ENCODE measurements around the gene BAIAP2. TPM values are rescaled to one million over a fixed set of nuclear protein-coding genes. Genes with fewer than 3 reads are reported as not detected.
A peak's percentile ranks its signal among the peaks of the same experiment; 100 is the strongest.
"Not testable (repeated sequence)": the region's sequence is repeated elsewhere in the genome, so short reads cannot be mapped to it uniquely, and the experiment has no call there.

BAIAP2 gene
- total RNA-seq, 2 experiments from 2014 or later, result 7.7 to 10.0 TPM

DNA sequence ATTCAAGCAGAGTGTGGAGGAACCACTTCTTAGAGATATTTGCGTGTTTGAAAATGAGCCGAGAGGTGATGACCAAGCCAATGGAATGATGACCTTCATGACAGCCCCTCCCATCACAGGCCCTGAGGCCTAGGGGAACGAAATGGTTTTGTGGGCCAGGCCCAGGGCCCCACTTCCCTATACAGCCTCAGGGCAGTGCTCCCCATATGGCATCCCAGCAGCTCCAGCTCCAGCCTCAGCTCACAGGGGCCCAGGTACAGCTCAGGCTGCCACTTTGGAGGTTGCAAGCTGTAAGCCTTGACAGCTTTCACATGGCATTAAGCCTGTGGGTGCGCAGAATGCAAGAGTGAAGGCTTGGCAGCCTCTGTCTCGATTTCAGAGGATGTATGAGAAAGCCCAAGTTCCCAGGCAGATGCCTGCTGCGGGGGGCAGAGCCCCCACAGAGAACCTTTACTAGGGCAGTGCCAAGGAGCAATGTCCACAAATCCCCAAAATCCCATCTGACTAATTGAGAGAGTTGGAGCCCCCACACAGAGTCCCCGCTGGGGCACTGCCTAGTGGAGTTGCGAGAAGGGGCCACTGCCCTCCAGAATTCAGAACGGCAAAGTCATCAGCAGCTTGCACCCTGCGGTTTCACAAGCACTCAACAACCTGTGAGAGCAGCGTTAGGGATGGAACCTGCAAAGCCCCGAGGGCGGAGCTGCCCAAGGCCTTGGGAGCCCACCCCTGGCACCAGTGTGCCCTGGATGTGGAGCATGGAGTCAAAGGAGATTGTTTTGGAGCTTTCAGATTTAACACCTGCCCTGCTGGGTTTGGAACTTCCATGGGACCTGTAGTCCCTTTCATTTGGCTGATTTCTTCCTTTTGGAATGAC lies 22.1 kb upstream of the BAIAP2 start:
- H3K27ac Mint-ChIP-seq, result no peak overlapping the region
- no peak overlapping the region for H3K4me3 Mint-ChIP-seq
- H3K9me3 Mint-ChIP-seq, result peaks cover 12% of the 10 kb centered on the region
- H3K4me1 Mint-ChIP-seq, result peaks cover 4% of the 10 kb centered on the region
- no peak for DNase-seq
- H3K36me3 Mint-ChIP-seq, result peaks cover 9% of the 10 kb centered on the region
- no peaks in the 10 kb centered on the region for H3K27me3 Mint-ChIP-seq

DNA sequence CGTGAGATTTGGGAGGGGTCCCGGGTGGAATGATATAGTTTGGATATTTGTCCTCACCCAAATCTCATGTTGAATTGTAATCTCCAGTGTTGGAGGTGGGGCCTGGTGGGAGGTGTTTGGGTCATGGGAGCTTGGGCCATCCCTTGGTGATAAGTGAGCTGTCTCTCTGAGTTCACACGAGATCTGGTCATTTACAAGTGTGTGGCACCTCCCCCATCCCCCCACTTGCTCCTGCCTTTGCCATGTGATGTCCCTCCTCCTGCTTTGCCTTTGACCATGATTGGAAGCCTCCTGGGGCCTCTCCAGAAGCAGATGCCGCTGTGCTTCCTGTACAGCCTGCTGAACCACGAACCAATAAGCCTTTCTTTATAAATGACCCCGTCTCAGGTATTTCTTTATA lies 21.3 kb upstream of the BAIAP2 start:
- H3K27ac Mint-ChIP-seq, result no peak overlapping the region
- peaks cover 9% of the 10 kb centered on the region for H3K36me3 Mint-ChIP-seq
- no peaks in the 10 kb centered on the region for H3K27me3 Mint-ChIP-seq
- no peak overlapping the region for H3K4me3 Mint-ChIP-seq
- H3K4me1 Mint-ChIP-seq, result peaks cover 12% of the 10 kb centered on the region
- peaks cover 12% of the 10 kb centered on the region for H3K9me3 Mint-ChIP-seq
- DNase-seq, result no peak

DNA sequence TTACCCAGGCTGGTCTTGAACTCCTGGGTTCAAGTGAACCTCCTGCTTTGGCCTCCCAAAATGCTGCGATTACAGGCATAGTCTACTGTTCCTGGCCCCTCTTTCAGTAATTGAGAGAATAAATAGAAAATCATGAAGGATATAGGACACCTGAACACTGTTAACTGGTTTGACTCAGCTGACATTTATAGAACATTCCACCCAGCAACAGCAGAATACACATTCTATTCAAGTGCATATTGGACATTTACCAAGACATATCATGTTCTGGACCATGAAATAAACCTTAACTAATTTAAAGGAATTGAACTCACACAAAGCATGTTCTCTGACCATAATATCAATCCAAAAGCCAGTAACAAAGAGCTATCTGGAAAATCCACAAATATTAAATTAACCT lies 19.8 kb upstream of the BAIAP2 start:
- no peak overlapping the region for H3K27ac Mint-ChIP-seq

DNA sequence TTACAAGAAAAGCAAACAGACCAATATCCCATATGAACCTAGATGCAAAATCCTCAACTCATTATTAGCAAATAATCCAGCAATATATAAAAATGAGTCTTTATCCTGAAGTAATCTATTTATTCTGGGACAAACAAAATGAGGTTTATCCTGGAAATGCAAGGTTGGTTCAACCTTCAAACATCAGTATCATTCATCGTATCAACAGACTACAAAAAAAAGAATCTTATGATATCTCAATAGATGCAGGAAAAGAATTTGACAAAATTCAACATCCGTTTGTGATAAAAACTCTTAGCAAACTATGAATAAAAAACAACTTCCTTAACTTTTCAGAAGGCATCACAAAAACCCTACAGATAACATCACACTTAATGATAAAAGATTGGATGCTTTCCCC lies 18.4 kb upstream of the BAIAP2 start:
- H3K9me3 Mint-ChIP-seq, result peaks cover 7% of the 10 kb centered on the region
- H3K4me3 Mint-ChIP-seq, result no peak overlapping the region
- DNase-seq, result no peak
- H3K27ac Mint-ChIP-seq, result no peak overlapping the region
- H3K36me3 Mint-ChIP-seq, result peaks cover 8% of the 10 kb centered on the region
- no peaks in the 10 kb centered on the region for H3K27me3 Mint-ChIP-seq
- H3K4me1 Mint-ChIP-seq, result peaks cover 13% of the 10 kb centered on the region

More for the DNA sequence above, 19.8 kb upstream of the BAIAP2 start:
- H3K36me3 Mint-ChIP-seq, result peaks cover 9% of the 10 kb centered on the region
- DNase-seq, result no peak
- H3K4me3 Mint-ChIP-seq, result no peak overlapping the region
- H3K4me1 Mint-ChIP-seq, result peaks cover 13% of the 10 kb centered on the region
- H3K9me3 Mint-ChIP-seq, result peaks cover 12% of the 10 kb centered on the region
- no peaks in the 10 kb centered on the region for H3K27me3 Mint-ChIP-seq

DNA sequence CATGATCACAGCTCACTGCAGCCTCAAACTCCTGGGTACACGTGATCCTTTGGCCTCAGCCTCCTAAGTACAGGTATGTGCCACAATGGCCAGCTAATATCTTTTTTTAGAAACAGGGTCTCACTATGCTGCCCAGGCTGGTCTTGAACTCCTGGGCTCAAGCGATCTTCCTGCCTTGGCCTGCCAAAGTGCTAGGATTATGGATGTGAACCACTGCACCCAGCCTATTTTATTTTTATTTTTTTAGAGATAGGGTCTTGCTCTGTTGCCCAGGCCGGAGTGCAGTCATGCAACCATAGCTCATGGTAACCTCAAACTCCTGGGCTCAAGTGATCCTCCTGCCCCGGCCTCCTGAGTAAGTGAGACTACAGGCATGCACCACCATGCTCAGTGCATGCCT lies 17.6 kb upstream of the BAIAP2 start:
- not testable (repeated sequence) for H3K36me3 Mint-ChIP-seq, H3K9me3 Mint-ChIP-seq, H3K27me3 Mint-ChIP-seq, DNase-seq
- H3K27ac Mint-ChIP-seq, result peak overlapping the region; percentile 88
- peak overlapping the region; percentile 76 for H3K4me3 Mint-ChIP-seq
- peaks cover 13% of the 10 kb centered on the region for H3K4me1 Mint-ChIP-seq

DNA sequence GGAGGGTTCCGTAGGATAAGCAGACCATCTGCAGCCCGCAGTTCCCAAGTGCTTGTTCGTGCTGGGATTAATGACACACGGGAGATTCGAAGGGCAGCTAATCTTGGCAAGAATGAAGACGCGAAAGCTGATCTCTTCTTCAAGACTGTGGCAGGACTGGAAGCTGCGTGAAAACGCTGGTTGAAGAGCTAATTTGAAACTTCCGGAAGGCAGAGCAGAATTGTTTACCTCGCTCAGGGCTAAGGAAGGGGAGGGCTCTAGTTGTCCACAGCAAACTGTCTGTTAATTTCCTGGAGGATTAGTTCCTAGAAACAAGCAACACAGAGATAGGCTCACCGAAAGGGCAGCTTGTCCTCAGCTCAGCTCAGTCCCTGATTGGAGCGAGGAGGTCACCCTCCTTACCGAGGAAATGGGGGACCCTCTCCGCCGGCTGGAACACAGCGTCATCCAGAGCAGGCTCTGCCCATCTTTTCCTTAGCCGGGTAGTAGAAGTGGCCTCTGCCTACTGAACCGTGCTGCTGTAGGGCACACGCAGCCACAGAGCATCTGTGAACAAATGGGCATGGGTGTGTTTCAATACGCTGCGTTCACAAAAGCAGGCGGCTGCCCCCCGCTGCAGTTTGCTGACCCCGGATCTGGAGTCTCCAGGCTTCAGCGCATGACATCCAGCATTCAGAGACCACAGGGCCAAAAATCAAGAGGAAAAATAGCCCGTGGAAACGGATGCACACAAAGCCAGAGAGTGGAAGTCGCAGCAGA lies 16.7 kb upstream of the BAIAP2 start:
- Mint-ChIP-seq H3K4me1 (peaks cover 13% of the 10 kb centered on the region), H3K9me3 (peaks cover 4% of the 10 kb centered on the region), H3K36me3 (peaks cover 8% of the 10 kb centered on the region), H3K27me3 (no peaks in the 10 kb centered on the region), H3K27ac (peak overlapping the region; percentile 88), H3K4me3 (peak overlapping the region; percentile 76)
- DNase-seq, result peak; percentile 38

DNA sequence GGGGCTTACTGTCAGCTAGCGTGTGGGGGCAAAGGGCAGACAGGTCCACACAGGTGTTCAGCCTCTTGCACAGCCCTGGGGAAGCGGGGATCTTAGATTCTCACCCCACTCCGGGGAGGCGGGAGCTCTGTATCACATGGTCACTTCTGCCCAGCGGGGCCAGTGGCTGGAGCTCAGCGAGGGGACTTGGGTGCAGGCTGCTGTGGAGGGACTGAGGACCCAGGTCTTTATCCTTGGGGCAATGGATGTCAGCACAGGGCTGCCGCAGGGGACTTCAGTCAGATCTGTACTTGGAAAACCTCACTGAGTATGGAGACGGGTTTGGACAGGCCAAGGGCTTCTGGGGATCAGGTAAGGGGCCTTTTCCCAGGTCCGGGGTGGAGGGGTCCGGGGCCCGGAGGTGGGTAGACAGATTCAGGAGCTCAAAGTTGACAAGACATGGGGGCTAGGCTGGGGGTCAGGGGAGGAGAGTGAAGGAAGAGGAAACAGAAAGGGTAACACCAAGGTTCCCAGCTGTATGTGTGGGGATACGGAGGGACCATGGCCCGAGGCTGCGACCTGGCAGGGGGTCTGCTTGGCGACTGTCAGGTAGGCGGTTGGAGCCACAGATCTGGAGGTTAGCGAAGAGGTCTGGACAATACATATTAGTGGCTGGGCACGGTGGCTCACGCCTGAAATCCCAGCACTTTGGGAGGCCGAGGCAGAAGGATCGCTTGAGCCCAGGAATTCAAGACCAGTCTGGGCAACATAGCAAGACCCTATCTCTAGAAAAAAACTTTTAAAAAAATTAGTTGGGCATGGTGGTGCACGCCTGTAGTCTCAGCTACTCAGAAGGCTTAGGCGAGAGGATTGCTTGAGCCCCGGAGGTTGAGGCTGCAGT lies 15.1 kb upstream of the BAIAP2 start:
- DNase-seq, result no peak
- no peak overlapping the region for H3K4me3 Mint-ChIP-seq
- H3K27me3 Mint-ChIP-seq, result no peaks in the 10 kb centered on the region
- H3K4me1 Mint-ChIP-seq, result peaks cover 19% of the 10 kb centered on the region
- H3K9me3 Mint-ChIP-seq, result peaks cover 4% of the 10 kb centered on the region
- peaks cover 8% of the 10 kb centered on the region for H3K36me3 Mint-ChIP-seq
- H3K27ac Mint-ChIP-seq, result no peak overlapping the region

DNA sequence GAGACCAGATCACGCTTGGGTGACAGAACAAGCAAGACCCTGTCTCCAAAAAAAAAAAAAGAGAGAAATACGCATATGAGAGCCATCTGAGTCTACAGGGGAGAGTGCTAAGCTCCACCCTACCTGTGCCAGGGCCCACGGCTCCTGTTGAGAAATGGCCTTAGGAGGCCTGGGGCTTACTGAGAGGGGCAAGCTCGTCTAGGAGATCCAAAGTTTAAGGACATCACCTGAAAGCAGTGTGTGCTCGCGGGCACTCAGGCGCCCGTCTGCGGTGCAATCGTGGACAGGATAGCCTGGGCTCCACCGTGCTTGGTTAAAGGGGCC lies 14.5 kb upstream of the BAIAP2 start:
- Mint-ChIP-seq H3K27ac (no peak overlapping the region), H3K27me3 (no peaks in the 10 kb centered on the region), H3K9me3 (peaks cover 4% of the 10 kb centered on the region), H3K4me3 (no peak overlapping the region), H3K4me1 (peaks cover 19% of the 10 kb centered on the region), H3K36me3 (peaks cover 8% of the 10 kb centered on the region)
- no peak for DNase-seq

DNA sequence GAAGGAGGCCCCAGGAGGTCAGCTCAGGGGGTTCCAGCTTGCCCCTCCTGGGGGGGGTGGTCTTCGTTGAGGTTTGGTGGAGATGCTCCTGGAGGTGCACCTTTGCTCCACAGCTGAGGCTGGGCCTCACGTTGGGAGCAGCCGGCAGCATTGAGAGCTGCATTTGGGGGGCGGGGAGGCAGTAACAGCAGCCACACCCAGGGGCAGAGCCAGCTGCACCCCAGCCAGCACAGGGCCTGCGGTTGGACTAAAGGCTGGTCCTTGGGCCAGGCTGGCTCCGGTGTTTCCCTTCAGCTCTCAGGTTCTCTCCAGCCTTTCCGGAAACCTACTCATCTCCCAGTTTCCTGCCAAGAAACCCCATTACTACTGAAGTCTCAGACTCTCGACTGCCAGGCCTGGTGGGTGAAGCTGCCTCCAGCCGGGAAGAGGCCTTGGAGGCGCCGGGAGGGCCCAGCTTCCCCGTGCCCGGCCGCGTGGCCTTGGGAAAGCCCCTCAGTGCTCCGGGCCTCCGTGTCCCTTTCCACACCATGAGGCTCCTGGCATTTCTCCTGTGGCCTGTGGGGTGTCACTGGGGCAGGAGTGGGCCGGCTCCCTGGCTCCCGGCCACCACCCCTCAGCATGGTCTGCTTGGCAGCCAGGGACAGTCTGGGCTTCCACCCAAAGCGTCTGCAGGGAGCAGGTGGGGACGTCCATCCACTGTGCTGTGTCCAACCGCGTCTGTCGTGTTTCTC lies 14.0 kb upstream of the BAIAP2 start:
- H3K27me3 Mint-ChIP-seq, result no peaks in the 10 kb centered on the region
- H3K4me3 Mint-ChIP-seq, result no peak overlapping the region
- peaks cover 19% of the 10 kb centered on the region for H3K4me1 Mint-ChIP-seq
- no peak overlapping the region for H3K27ac Mint-ChIP-seq
- DNase-seq, result no peak
- H3K36me3 Mint-ChIP-seq, result peaks cover 8% of the 10 kb centered on the region
- H3K9me3 Mint-ChIP-seq, result peaks cover 4% of the 10 kb centered on the region

DNA sequence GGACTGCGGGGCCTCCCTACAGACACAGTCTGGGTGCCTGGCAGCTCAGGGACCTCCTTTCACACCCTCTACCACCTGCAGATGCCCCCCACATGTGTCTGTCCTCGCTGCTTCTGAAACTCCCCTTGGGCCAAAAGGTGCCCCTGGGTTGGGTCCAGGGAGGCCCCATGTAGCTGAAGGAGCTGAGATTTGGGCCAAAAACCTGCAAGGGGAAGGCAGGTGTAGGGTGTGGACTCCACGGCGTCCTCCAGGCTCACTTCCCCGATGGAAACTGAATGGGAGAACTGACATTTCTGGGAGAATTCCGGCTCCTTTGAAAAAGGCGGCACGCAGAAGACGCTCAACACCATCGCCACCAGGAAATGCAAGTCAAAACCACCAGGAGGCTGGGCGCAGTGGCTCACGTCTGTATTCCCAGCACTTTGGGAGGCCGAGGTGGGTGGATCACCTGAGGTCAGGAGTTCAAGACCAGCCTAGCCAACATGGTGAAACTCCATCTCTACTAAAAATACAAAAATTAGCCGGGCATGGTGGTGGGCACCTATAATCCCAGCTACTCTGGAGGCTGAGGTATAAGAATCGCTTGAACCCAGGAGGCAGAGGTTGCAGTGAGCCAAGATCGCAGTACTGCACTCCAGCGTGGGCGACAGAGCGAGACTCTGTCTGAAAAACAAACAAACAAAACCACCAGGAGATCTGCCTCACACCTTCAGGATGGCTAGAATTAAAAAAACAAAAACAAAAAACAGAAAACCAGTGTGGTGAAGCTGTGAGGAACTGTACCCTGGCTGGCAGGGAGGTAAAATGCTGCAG lies 13.2 kb upstream of the BAIAP2 start:
- Mint-ChIP-seq H3K36me3 (peaks cover 2% of the 10 kb centered on the region), H3K27ac (no peak overlapping the region), H3K4me1 (peaks cover 19% of the 10 kb centered on the region)

DNA sequence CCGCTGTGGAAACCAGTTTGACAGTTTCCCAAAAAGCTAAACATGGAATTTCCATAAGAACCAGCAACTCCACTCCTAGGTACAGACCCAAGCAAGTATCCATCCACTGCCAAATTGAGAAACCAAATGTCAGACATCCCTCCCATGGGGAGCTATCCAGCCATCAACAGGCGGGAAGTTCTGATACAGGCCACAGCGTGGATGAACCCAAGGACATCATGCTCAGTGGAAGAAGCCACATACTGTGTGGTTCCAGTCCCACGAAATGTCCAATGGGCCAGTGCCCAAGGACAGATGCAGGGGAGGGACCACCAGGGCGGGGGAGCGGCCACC lies 12.6 kb upstream of the BAIAP2 start:
- Mint-ChIP-seq H3K27me3 (peaks cover 6% of the 10 kb centered on the region), H3K9me3 (peaks cover 4% of the 10 kb centered on the region), H3K4me1 (peaks cover 19% of the 10 kb centered on the region), H3K4me3 (no peak overlapping the region), H3K27ac (no peak overlapping the region), H3K36me3 (no peaks in the 10 kb centered on the region)
- DNase-seq, result no peak

More for the DNA sequence above, 13.2 kb upstream of the BAIAP2 start:
- Mint-ChIP-seq H3K4me3 (no peak overlapping the region), H3K27me3 (peaks cover under 1% of the 10 kb centered on the region), H3K9me3 (peaks cover 3% of the 10 kb centered on the region)
- no peak for DNase-seq

DNA sequence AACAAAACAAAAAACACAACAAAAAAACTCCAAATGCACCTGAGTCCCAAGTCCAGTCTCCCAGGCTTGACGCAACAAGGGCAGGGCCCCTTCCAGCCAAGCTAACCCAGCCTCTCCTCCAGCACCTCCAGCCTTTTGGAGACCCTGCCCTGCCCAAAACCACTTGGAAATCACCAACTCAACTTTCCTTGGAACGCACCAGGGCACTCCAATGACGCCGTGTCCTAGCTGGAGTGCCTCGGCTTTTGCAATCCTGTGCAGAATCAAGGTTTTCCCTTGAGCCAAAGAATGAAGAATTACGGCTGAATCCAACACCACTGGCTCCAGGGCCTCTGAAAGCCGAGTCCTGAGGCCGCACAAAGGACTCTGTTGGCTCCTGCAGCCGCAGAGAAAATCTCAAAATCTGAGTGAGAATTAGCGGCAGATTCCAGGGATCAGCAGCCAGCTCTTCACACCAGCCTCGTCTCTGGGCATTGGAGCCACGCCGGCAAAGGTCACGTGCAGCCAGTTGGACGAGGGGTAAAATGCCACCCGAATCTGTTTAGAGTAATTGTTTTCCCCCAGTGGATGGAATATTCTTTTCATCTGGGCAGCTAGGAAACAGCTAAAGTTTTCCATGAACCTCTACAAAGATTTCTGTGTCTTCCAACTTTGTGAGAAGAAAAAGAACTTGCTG lies 9.7 kb upstream of the BAIAP2 start:
- no peaks in the 10 kb centered on the region for H3K36me3 Mint-ChIP-seq
- H3K9me3 Mint-ChIP-seq, result peaks cover 4% of the 10 kb centered on the region
- H3K27me3 Mint-ChIP-seq, result peaks cover 15% of the 10 kb centered on the region
- no peak overlapping the region for H3K4me3 Mint-ChIP-seq
- H3K27ac Mint-ChIP-seq, result no peak overlapping the region
- DNase-seq, result no peak
- peaks cover 5% of the 10 kb centered on the region for H3K4me1 Mint-ChIP-seq

DNA sequence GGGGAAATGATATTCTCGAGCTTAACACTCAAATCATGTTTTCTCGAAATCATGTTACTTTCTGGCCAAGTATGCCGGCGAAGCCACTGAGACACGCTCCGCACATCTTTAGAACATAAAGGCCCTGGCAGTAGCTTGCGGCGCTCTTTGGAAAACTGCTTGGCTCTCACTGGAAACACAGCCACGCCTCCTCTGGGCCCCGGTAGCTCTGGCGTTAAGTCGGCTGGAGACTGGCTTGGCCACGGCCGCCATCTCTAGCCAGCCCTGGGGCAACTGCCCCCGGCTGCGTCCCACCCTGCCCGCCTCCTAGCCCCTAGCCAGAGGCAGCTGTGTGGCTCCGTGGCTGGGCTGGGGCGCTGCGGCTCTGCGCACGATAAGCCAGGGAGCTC lies 9.2 kb upstream of the BAIAP2 start:
- Mint-ChIP-seq H3K27ac (no peak overlapping the region), H3K9me3 (peaks cover 4% of the 10 kb centered on the region), H3K4me3 (no peak overlapping the region), H3K36me3 (no peaks in the 10 kb centered on the region), H3K4me1 (peaks cover 5% of the 10 kb centered on the region), H3K27me3 (peaks cover 15% of the 10 kb centered on the region)
- no peak for DNase-seq

Measured in activated naive CD8-positive, alpha-beta T cell treated with anti-CD3 and anti-CD28 coated beads for 36 hours (primary cell).